DMS153 treated with DMSO at 0.1 percent for 48 hours (cell line): Measurements from ENCODE around the gene SPATS2.

ENCODE experiments used
- DNase-seq: peaks from one replicate; lab custom pipeline; 2025; ENCODE audit not compliant: unreplicated experiment; lab: John Stamatoyannopoulos, UW

SPATS2 gene

GRCh38 chr12:49567611-49568441, 200.6 kb downstream of the SPATS2 start, which contains the start of gene MCRS1:
TSS of gene MCRS1 (minus strand) at chr12:49568142. CDS start at chr12:49566731, 1,411 bp downstream.
- DNase-seq: peak; percentile 89

- DNase-seq: no peak
Measured at GRCh38 chr12:49568442-49569162, 201.3 kb downstream of the SPATS2 start.
